Epidermal melanocyte (primary cell): ENCODE measurements around the gene SCYGR1.
"Not testable (repeated sequence)": the region's sequence is repeated elsewhere in the genome, so short reads cannot be mapped to it uniquely, and the experiment has no call there.

Source experiments
- DNase-seq: peaks from one replicate; pipeline ENCODE4 v3.0.0; 2011; ENCODE audit warnings: low spot score; ENCODE audit not compliant: insufficient read length

Gene SCYGR1

GRCh38 chr2:227387583-227387982 is at the start of gene SCYGR1:
Gene SCYGR1 (minus strand): TSS chr2:227387949. CDS start chr2:227387949, 0 bp downstream.
- not testable (repeated sequence) for DNase-seq

- DNase-seq = no peak
Measured at GRCh38 chr2:227436436-227437174, 48.9 kb upstream of the SCYGR1 start.

- no peak for DNase-seq
Measured at GRCh38 chr2:227433171-227433570, 45.4 kb upstream of the SCYGR1 start.

GRCh38 chr2:227430639-227431038 is 42.9 kb upstream of the SCYGR1 start:
- DNase-seq = no peak

GRCh38 chr2:227428731-227429285 is 41.1 kb upstream of the SCYGR1 start:
- no peak for DNase-seq

GRCh38 chr2:227423656-227424499 is 36.1 kb upstream of the SCYGR1 start:
- DNase-seq = no peak

- DNase-seq = no peak
Measured at GRCh38 chr2:227420087-227421052, 32.6 kb upstream of the SCYGR1 start.

- no peak for DNase-seq
Measured at GRCh38 chr2:227416701-227417100, 29.0 kb upstream of the SCYGR1 start.

- DNase-seq = peak; percentile 58
Measured at GRCh38 chr2:227415538-227416424, 28.0 kb upstream of the SCYGR1 start.

GRCh38 chr2:227414846-227415245 is 27.1 kb upstream of the SCYGR1 start:
- no peak for DNase-seq

GRCh38 chr2:227413371-227413770 is 25.6 kb upstream of the SCYGR1 start:
- no peak for DNase-seq

- DNase-seq = no peak
Measured at GRCh38 chr2:227412877-227413276, 25.1 kb upstream of the SCYGR1 start.

GRCh38 chr2:227411990-227412350 is 24.2 kb upstream of the SCYGR1 start:
- DNase-seq = no peak

GRCh38 chr2:227411320-227411989 is 23.7 kb upstream of the SCYGR1 start:
- DNase-seq = no peak

GRCh38 chr2:227410191-227410590 is 22.4 kb upstream of the SCYGR1 start:
- no peak for DNase-seq

- no peak for DNase-seq
Measured at GRCh38 chr2:227407591-227408151, 19.9 kb upstream of the SCYGR1 start.

GRCh38 chr2:227406177-227407031 is 18.7 kb upstream of the SCYGR1 start:
- DNase-seq = peak; percentile 95

- no peak for DNase-seq
Measured at GRCh38 chr2:227404585-227405271, 17.0 kb upstream of the SCYGR1 start.
